Measurements from ENCODE around the gene PDZRN3.

GRCh38 chr3:73616056-73616455 lies 8.7 kb downstream of the PDZRN3 start:
- TF ChIP-seq, protein P1, sequence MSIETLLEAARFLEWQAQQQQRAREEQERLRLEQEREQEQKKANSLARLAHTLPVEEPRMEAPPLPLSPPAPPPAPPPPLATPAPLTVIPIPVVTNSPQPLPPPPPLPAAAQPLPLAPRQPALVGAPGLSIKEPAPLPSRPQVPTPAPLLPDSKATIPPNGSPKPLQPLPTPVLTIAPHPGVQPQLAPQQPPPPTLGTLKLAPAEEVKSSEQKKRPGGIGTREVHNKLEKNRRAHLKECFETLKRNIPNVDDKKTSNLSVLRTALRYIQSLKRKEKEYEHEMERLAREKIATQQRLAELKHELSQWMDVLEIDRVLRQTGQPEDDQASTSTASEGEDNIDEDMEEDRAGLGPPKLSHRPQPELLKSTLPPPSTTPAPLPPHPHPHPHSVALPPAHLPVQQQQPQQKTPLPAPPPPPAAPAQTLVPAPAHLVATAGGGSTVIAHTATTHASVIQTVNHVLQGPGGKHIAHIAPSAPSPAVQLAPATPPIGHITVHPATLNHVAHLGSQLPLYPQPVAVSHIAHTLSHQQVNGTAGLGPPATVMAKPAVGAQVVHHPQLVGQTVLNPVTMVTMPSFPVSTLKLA (IDR thresholded peaks at IDR 0.05) = no peak
- TF ChIP-seq POLR2AphosphoS5 (IDR thresholded peaks at IDR 0.05; ENCODE audit: low read depth, low read length) = no peak
- TF ChIP-seq HNF4G (IDR thresholded peaks at IDR 0.05; ENCODE audit: borderline replicate concordance, low read depth, low read length) = no peak
- no peak for TF ChIP-seq HNF4G (CRISPR knock-in tag; IDR thresholded peaks at IDR 0.05; ENCODE audit: borderline replicate concordance, low read depth)
- TF ChIP-seq ZNF12 (CRISPR knock-in tag; IDR thresholded peaks at IDR 0.05) = no peak
- TF ChIP-seq, protein P2, sequence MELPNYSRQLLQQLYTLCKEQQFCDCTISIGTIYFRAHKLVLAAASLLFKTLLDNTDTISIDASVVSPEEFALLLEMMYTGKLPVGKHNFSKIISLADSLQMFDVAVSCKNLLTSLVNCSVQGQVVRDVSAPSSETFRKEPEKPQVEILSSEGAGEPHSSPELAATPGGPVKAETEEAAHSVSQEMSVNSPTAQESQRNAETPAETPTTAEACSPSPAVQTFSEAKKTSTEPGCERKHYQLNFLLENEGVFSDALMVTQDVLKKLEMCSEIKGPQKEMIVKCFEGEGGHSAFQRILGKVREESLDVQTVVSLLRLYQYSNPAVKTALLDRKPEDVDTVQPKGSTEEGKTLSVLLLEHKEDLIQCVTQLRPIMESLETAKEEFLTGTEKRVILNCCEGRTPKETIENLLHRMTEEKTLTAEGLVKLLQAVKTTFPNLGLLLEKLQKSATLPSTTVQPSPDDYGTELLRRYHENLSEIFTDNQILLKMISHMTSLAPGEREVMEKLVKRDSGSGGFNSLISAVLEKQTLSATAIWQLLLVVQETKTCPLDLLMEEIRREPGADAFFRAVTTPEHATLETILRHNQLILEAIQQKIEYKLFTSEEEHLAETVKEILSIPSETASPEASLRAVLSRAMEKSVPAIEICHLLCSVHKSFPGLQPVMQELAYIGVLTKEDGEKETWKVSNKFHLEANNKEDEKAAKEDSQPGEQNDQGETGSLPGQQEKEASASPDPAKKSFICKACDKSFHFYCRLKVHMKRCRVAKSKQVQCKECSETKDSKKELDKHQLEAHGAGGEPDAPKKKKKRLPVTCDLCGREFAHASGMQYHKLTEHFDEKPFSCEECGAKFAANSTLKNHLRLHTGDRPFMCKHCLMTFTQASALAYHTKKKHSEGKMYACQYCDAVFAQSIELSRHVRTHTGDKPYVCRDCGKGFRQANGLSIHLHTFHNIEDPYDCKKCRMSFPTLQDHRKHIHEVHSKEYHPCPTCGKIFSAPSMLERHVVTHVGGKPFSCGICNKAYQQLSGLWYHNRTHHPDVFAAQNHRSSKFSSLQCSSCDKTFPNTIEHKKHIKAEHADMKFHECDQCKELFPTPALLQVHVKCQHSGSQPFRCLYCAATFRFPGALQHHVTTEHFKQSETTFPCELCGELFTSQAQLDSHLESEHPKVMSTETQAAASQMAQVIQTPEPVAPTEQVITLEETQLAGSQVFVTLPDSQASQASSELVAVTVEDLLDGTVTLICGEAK (IDR thresholded peaks at IDR 0.05) = no peak
- TF ChIP-seq, protein P2 (CRISPR knock-in tag; IDR thresholded peaks at IDR 0.05) = no peak
- no peak for TF ChIP-seq HIVEP1 (CRISPR knock-in tag; IDR thresholded peaks at IDR 0.05)
- TF ChIP-seq GTF2F1 (IDR thresholded peaks at IDR 0.05; ENCODE audit: low read length) = no peak
- no peak for TF ChIP-seq PHF8 (CRISPR knock-in tag; IDR thresholded peaks at IDR 0.05)
- no peak for TF ChIP-seq MAFK (conservative IDR thresholded peaks at IDR 0.05 in 1 of 2, IDR thresholded peaks at IDR 0.05 in 1 of 2; ENCODE audit: low read length in 2 of 2)

All from HepG2 (cell line).